D721Med (cell line): ENCODE measurements around the gene PLEKHO2.

Experiments
- DNase-seq: peaks from one replicate; pipeline ENCODE4 v3.0.0; 2011; ENCODE audit warnings: low spot score; ENCODE audit not compliant: insufficient read length
- FAIRE-seq: peaks from 2 replicates; lab custom pipeline; 2011; peaks lifted over from hg19 to GRCh38; lab: Jason Lieb, UNC
- TF ChIP-seq, protein P1 (sequence below): IDR thresholded peaks from 2 replicates; pipeline ENCODE4 v1.5.1; 2012; ENCODE audit warnings: mild to moderate bottlenecking, control low read depth; ENCODE audit not compliant: insufficient read depth; ENCODE audit errors: missing control alignments

PLEKHO2 gene

DNA sequence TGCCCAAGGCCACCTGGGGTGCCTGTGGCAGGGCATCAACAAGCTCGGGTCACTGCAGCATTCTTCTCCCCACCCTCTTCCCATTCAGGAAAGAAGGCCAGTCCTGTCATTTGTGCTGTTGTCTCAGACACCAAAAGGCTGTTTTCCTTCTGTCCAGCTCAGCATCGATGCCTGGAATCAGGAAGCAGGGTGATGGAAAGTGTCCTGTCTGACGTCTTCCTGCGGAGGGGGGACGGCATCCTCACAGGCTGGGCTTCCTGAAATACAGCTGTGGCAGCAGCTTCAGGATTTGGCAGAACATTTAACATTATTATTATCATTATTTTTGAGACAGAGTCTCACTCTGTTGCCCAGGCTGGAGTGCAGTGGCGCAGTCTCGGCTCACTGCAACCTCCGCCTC is 37.0 kb downstream of the PLEKHO2 start:
- FAIRE-seq (no peak), DNase-seq (no peak)
- TF ChIP-seq, protein P1, sequence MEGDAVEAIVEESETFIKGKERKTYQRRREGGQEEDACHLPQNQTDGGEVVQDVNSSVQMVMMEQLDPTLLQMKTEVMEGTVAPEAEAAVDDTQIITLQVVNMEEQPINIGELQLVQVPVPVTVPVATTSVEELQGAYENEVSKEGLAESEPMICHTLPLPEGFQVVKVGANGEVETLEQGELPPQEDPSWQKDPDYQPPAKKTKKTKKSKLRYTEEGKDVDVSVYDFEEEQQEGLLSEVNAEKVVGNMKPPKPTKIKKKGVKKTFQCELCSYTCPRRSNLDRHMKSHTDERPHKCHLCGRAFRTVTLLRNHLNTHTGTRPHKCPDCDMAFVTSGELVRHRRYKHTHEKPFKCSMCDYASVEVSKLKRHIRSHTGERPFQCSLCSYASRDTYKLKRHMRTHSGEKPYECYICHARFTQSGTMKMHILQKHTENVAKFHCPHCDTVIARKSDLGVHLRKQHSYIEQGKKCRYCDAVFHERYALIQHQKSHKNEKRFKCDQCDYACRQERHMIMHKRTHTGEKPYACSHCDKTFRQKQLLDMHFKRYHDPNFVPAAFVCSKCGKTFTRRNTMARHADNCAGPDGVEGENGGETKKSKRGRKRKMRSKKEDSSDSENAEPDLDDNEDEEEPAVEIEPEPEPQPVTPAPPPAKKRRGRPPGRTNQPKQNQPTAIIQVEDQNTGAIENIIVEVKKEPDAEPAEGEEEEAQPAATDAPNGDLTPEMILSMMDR: no peak

DNA sequence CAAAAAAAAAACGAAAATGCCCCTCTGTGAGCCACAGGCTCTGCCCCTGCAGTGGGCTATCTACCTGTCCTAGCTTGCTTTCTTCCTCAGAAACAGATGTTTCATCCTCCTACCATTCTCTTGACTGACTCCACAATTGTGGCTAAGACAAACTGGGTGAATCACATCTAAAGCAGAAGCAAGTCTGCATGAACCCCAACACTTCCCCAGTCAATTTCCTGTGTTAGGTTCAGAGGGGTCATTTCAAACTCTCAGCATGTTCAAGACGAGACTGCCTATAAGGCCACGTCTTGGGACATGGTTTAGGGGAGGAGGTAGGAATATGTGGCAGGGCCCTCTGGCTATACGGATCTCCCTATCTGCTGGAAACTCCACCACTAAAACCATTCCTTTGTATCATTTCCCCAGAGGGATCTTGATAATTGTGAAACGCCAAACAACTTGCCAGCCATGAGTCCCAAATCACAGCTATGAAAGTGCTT is 41.4 kb downstream of the PLEKHO2 start:
- FAIRE-seq: no peak
- DNase-seq: no peak
- TF ChIP-seq, protein P1: no peak

DNA sequence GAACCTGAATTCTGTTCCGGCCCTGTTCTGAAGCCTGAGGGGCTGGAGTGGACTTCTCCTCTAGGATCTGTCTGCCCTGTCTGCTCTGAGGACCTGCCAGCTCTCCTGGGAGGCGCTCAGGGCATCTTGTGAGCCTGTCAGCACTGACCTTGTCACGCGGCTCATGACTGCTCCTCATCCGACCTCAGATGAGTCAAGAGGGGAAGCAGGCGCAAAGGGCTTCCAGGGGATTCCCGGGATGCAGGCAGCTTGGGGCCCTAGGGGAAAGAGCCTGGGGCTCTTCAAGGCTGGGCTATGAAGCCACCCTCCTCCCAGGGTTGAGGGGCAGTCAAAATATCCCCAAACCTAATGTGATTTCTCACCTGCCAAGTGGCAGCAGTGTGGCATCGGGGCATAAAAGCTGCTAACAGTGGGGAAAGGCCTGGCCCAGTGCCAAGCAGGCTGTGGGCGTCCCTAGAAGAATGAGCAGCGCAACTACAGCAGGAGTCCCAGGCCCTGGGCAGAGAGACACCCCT is 42.3 kb downstream of the PLEKHO2 start:
- TF ChIP-seq, protein P1: no peak
- DNase-seq: no peak
- FAIRE-seq: no peak

DNA sequence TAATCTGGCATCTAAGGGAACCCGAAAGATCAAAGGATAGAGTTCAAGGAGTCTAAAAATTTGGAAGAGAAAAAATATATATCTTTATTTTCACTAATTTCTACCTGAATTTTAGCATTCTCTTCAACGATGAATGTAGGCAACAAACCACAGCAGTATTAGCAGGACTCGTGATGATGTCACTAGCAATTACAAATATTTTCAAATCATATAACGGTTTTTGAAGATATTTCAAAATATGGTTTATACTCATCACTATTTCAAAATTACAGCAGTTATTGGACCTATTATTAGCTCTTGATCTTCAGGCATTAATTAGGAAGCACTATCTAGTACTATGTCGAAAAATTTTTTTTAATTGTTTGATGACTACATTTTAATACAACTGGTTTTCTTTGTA is 43.0 kb downstream of the PLEKHO2 start:
- TF ChIP-seq, protein P1: no peak
- no peak for DNase-seq
- FAIRE-seq: no peak

DNA sequence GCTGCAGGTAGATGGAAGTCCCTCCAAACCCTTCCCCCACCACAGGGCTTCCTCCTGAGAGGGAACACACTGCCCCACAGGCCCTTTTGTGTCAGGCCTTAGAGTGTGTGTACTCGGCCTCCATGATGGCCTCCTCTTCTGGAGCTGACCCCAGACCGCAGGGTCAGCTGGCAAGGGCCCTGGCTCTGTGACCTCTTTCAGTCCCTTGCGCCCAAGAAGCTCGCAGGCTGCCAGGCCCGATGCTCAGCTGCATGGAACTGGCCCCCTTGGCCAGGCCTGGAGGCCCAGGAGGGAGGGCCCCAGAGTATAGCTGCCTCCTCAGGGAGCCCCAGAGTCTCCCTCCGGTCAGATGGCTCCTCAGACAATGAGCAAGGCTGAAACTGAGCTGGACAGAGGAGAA is 46.6 kb downstream of the PLEKHO2 start:
- FAIRE-seq (no peak), DNase-seq (no peak)
- TF ChIP-seq, protein P1: no peak

DNA sequence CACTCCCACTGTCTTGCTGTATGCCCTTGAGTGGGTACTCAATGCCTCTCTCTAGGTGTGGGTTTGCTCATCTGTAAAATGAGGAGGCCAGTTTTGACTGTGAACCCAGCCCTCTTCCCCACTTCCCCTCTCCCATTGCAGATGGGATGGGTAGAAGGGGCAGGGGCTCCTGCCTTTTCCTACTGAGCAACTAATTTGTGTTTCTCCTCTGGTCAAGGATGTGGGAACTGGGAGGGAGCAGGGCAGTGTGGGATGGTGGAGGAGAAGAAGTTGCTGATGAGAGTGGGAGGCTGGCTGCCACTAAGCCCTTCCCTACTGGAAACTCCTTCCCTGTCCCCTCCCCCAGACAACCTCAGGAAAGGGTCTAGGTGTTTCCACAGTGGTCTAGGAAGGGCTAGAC is 49.8 kb downstream of the PLEKHO2 start:
- TF ChIP-seq, protein P1: no peak
- no peak for FAIRE-seq
- DNase-seq: no peak

DNA sequence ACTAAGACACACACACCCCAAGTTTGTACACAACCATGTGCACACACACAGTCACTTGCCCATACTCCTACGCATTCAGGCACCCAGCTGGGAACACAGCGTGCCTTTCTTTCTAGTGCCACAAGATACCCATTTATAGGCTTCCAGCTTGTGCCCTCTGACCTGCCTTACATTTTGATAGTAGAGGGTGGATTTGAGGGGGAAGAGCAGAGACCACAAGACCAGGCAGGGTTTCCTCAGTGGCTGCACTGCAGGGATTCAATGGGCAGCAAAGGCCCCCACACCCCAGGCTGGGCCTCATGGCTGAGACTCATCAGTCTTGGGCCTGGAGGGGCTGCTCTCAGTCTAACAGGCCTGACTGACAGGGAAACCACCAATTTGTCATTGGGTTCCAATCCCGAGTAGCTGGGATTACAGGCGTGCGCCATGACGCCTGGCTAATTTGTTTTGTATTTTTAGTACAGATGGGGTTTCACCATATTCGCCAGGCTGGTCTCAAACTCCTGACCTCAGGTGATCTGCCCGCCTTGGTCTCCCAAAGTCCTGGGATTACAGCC is 51.2 kb downstream of the PLEKHO2 start:
- FAIRE-seq: no peak
- no peak for DNase-seq
- TF ChIP-seq, protein P1: no peak
